B cell (primary cell): ENCODE data around the gene DCHS1.

Experiments
- CTCF ChIP-seq: fragments of 200-600 bp; IDR thresholded peaks from one replicate; pipeline ENCODE4 v1.8.0; 2022; ENCODE audit warnings: antibody characterized with exemption, mild to moderate bottlenecking
- EZH2 ChIP-seq: IDR thresholded peaks from 2 replicates; pipeline ENCODE4 v1.6.1; 2012; ENCODE audit warnings: borderline replicate concordance, low read depth, mild to moderate bottlenecking, moderate library complexity, low read length; ENCODE audit not compliant: insufficient read depth, poor library complexity, severe bottlenecking

- no peak for TF ChIP-seq CTCF
- no peak for TF ChIP-seq EZH2
Observed at GRCh38 chr11:6584528-6584927, 71.1 kb downstream of the DCHS1 start.
